HEK293 (cell line): ENCODE results near the gene ZNHIT1.

Source experiments
- HOXD13 ChIP-seq: sonication (generic); formaldehyde crosslinking; IDR thresholded peaks from 2 replicates; pipeline ENCODE4 v1.8.0; 2022; ENCODE audit warnings: missing genetic modification reagents, borderline replicate concordance
- KLF7 ChIP-seq: fragments of 450-650 bp; formaldehyde crosslinking; IDR thresholded peaks from 2 replicates; pipeline ENCODE4 v1.5.1; 2016; ENCODE audit warnings: missing biosample characterization, missing genetic modification characterization, borderline replicate concordance
- KLF8 ChIP-seq: fragments of 450-650 bp; formaldehyde crosslinking; IDR thresholded peaks from 2 replicates; pipeline ENCODE4 v1.5.1; 2016; ENCODE audit warnings: missing biosample characterization, missing genetic modification characterization
- KLF9 ChIP-seq: fragments of 450-650 bp; formaldehyde crosslinking; IDR thresholded peaks from 2 replicates; pipeline ENCODE4 v1.5.1; 2016; ENCODE audit warnings: missing biosample characterization, missing genetic modification characterization, low read depth
- MZF1 ChIP-seq: fragments of 450-650 bp; formaldehyde crosslinking; IDR thresholded peaks from 2 replicates; pipeline ENCODE4 v1.5.1; 2017; ENCODE audit warnings: missing biosample characterization, missing genetic modification characterization, borderline replicate concordance
- PRDM1 ChIP-seq: fragments of 450-650 bp; formaldehyde crosslinking; IDR thresholded peaks from 2 replicates; pipeline ENCODE4; 2016; ENCODE audit warnings: missing biosample characterization, missing genetic modification characterization
- SP2 ChIP-seq: fragments of 450-650 bp; formaldehyde crosslinking; IDR thresholded peaks from 2 replicates; pipeline ENCODE4 v1.5.1; 2016; ENCODE audit warnings: missing biosample characterization, missing genetic modification characterization
- SP3 ChIP-seq: fragments of 450-650 bp; formaldehyde crosslinking; IDR thresholded peaks from 2 replicates; pipeline ENCODE4 v1.5.1; 2016; ENCODE audit warnings: missing biosample characterization, missing genetic modification characterization
- ZBTB20 ChIP-seq: fragments of 450-650 bp; formaldehyde crosslinking; IDR thresholded peaks from 2 replicates; pipeline ENCODE4 v1.5.1; 2016; ENCODE audit warnings: missing biosample characterization, missing genetic modification characterization
- ZBTB7A ChIP-seq: fragments of 450-650 bp; formaldehyde crosslinking; IDR thresholded peaks from 2 replicates; pipeline ENCODE4 v1.5.1; 2016; ENCODE audit warnings: low read depth, missing biosample characterization, missing genetic modification characterization
- ZEB2 ChIP-seq: fragments of 450-650 bp; formaldehyde crosslinking; IDR thresholded peaks from 2 replicates; pipeline ENCODE4 v1.5.1; 2016; ENCODE audit warnings: missing biosample characterization, missing genetic modification characterization
- ZNF138 ChIP-seq: fragments of 450-650 bp; formaldehyde crosslinking; IDR thresholded peaks from 2 replicates; pipeline ENCODE4 v1.5.1; 2016; ENCODE audit warnings: missing biosample characterization, missing genetic modification characterization, borderline replicate concordance
- ZNF223 ChIP-seq: fragments of 450-650 bp; formaldehyde crosslinking; IDR thresholded peaks from 2 replicates; pipeline ENCODE4 v1.5.1; 2016; ENCODE audit warnings: missing biosample characterization, missing genetic modification characterization
- ZNF350 ChIP-seq: fragments of 450-650 bp; formaldehyde crosslinking; IDR thresholded peaks from 2 replicates; pipeline ENCODE4 v1.5.0; 2017; ENCODE audit warnings: missing biosample characterization, mild to moderate bottlenecking, missing genetic modification characterization
- ZNF366 ChIP-seq: fragments of 450-650 bp; formaldehyde crosslinking; conservative IDR thresholded peaks from 2 replicates; pipeline ENCODE4 v1.5.1; 2016; ENCODE audit warnings: missing biosample characterization, missing genetic modification characterization
- ZNF391 ChIP-seq: fragments of 450-650 bp; formaldehyde crosslinking; IDR thresholded peaks from 2 replicates; pipeline ENCODE4 v1.5.1; 2016; ENCODE audit warnings: low read depth, missing biosample characterization, missing genetic modification characterization, borderline replicate concordance
- ZNF521 ChIP-seq: fragments of 450-650 bp; formaldehyde crosslinking; IDR thresholded peaks from 2 replicates; pipeline ENCODE4 v1.5.1; 2017; ENCODE audit warnings: missing biosample characterization, mild to moderate bottlenecking, missing genetic modification characterization
- ZNF561 ChIP-seq: fragments of 450-650 bp; IDR thresholded peaks from 2 replicates; pipeline ENCODE4 v1.5.1; 2018; ENCODE audit warnings: missing biosample characterization, missing genetic modification characterization, borderline replicate concordance
- ZNF596 ChIP-seq: fragments of 450-650 bp; IDR thresholded peaks from 2 replicates; pipeline ENCODE4 v1.5.0; 2018; ENCODE audit warnings: missing biosample characterization, mild to moderate bottlenecking, missing genetic modification characterization, moderate library complexity
- ZNF600 ChIP-seq: fragments of 450-650 bp; formaldehyde crosslinking; IDR thresholded peaks from 2 replicates; pipeline ENCODE4 v1.5.1; 2016; ENCODE audit warnings: missing biosample characterization, missing genetic modification characterization
- ZNF626 ChIP-seq: fragments of 450-650 bp; sonication (Bioruptor Pico); formaldehyde crosslinking; IDR thresholded peaks from 2 replicates; pipeline ENCODE4 v1.5.1; 2018; ENCODE audit warnings: missing biosample characterization, missing genetic modification characterization, inconsistent platforms
- ZNF654 ChIP-seq: fragments of 450-650 bp; formaldehyde crosslinking; IDR thresholded peaks from 2 replicates; pipeline ENCODE4 v1.5.1; 2016; ENCODE audit warnings: low read depth, missing biosample characterization, missing genetic modification characterization
- ZNF707 ChIP-seq: fragments of 450-650 bp; formaldehyde crosslinking; IDR thresholded peaks from 2 replicates; pipeline ENCODE4 v1.5.1; 2016; ENCODE audit warnings: missing biosample characterization, missing genetic modification characterization
- ZNF76 ChIP-seq: fragments of 450-650 bp; formaldehyde crosslinking; IDR thresholded peaks from 2 replicates; pipeline ENCODE4; 2016; ENCODE audit warnings: low read depth, missing biosample characterization, missing genetic modification characterization, borderline replicate concordance
- ZNF785 ChIP-seq: fragments of 450-650 bp; formaldehyde crosslinking; IDR thresholded peaks from 2 replicates; pipeline ENCODE4 v1.5.1; 2016; ENCODE audit warnings: missing biosample characterization, missing genetic modification characterization
- TF ChIP-seq, protein P1 (sequence below): fragments of 450-650 bp; formaldehyde crosslinking; IDR thresholded peaks from 2 replicates; pipeline ENCODE4 v1.5.1; 2016; ENCODE audit warnings: missing biosample characterization, missing genetic modification characterization
- TF ChIP-seq, protein P2 (sequence below): fragments of 450-650 bp; formaldehyde crosslinking; IDR thresholded peaks from 2 replicates; pipeline ENCODE4 v1.5.1; 2016; ENCODE audit warnings: missing biosample characterization, missing genetic modification characterization
- TF ChIP-seq, protein P3 (sequence below): fragments of 450-650 bp; formaldehyde crosslinking; IDR thresholded peaks from 2 replicates; pipeline ENCODE4 v1.5.0; 2017; ENCODE audit warnings: missing biosample characterization, missing genetic modification characterization, borderline replicate concordance
- TF ChIP-seq, protein P4 (sequence below): fragments of 450-650 bp; formaldehyde crosslinking; IDR thresholded peaks from 2 replicates; pipeline ENCODE4 v1.5.1; 2017; ENCODE audit warnings: missing biosample characterization, missing genetic modification characterization
- TF ChIP-seq, protein P5 (sequence below): fragments of 450-650 bp; formaldehyde crosslinking; IDR thresholded peaks from 2 replicates; pipeline ENCODE4 v1.5.1; 2016; ENCODE audit warnings: missing biosample characterization, missing genetic modification characterization
- TF ChIP-seq, protein P6 (sequence below): fragments of 450-650 bp; formaldehyde crosslinking; optimal IDR thresholded peaks from 2 replicates; pipeline ENCODE3; 2016; ENCODE audit warnings: missing biosample characterization, mild to moderate bottlenecking, missing genetic modification characterization

Gene ZNHIT1

DNA sequence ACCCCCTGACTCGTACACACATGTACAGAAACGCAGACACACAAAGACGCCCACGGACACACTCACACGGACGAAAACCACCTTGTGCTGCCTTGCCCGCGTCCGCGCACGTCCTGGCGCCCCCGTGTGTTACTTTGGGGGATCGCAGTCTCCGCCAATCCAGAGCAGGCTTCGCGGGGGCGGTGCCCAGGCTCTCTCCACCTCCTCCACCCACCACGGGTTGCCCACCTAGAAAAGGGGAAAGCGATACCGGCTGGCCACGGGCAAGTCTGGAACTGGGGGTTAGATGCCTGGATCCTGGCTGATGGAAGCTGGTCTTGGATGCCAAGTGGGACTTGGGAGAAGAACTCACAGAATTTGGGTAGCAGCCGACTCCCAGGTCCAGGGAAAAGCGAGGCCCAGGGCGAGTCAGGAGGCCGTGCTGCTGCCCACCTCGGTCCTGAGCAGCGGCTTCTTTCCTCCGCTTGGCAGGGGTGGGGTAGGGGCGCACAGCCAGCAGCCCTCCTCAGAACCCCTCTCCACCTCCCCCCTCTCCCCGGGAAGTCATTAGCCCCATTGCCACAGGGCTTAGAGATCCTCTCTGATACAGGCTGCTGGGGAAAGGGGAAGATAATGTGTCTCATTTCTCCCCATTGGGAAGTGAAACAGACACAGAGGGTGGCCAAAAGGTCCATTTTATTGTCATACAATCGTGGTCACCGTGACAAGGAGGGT, 48.0 kb upstream of the ZNHIT1 start (continued):
- TF ChIP-seq, protein P1, sequence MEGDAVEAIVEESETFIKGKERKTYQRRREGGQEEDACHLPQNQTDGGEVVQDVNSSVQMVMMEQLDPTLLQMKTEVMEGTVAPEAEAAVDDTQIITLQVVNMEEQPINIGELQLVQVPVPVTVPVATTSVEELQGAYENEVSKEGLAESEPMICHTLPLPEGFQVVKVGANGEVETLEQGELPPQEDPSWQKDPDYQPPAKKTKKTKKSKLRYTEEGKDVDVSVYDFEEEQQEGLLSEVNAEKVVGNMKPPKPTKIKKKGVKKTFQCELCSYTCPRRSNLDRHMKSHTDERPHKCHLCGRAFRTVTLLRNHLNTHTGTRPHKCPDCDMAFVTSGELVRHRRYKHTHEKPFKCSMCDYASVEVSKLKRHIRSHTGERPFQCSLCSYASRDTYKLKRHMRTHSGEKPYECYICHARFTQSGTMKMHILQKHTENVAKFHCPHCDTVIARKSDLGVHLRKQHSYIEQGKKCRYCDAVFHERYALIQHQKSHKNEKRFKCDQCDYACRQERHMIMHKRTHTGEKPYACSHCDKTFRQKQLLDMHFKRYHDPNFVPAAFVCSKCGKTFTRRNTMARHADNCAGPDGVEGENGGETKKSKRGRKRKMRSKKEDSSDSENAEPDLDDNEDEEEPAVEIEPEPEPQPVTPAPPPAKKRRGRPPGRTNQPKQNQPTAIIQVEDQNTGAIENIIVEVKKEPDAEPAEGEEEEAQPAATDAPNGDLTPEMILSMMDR (tag by site-specific recombination) = peak; percentile 93
- TF ChIP-seq ZNF785 (tag by site-specific recombination) (no peak), ZNF654 (peak; percentile 51), ZNF223 (tag by site-specific recombination) (no peak), ZNF626 (no peak), SP3 (tag by site-specific recombination) (peak; percentile 37; the same call in 1 of the 2 replicates), ZBTB7A (tag by site-specific recombination) (no peak), KLF8 (tag by site-specific recombination) (peak; percentile 61; the same call in 1 of the 2 replicates), ZEB2 (tag by site-specific recombination) (peak; percentile 50), SP2 (tag by site-specific recombination) (peak; percentile 11; the same call in 1 of the 2 replicates), HOXD13 (CRISPR knock-in tag) (no peak), ZNF600 (tag by site-specific recombination) (peak; percentile 90), ZNF350 (tag by site-specific recombination) (no peak), ZNF707 (tag by site-specific recombination) (no peak), ZNF391 (peak; percentile 72; the same call in 1 of the 2 replicates), ZNF596 (tag by site-specific recombination) (no peak), ZBTB20 (no peak), PRDM1 (tag by site-specific recombination) (0 out of 2 replicates have a peak, but pooled peaks have one; percentile 19), ZNF138 (tag by site-specific recombination) (no peak), ZNF521 (no peak), ZNF76 (tag by site-specific recombination) (0 out of 2 replicates have a peak, but pooled peaks have one; percentile 24), ZNF366 (tag by site-specific recombination) (no peak), KLF7 (tag by site-specific recombination) (no peak), KLF9 (tag by site-specific recombination) (peak; percentile 31; the same call in 1 of the 2 replicates), MZF1 (tag by site-specific recombination) (no peak), ZNF561 (tag by site-specific recombination) (no peak)
- TF ChIP-seq, protein P2, sequence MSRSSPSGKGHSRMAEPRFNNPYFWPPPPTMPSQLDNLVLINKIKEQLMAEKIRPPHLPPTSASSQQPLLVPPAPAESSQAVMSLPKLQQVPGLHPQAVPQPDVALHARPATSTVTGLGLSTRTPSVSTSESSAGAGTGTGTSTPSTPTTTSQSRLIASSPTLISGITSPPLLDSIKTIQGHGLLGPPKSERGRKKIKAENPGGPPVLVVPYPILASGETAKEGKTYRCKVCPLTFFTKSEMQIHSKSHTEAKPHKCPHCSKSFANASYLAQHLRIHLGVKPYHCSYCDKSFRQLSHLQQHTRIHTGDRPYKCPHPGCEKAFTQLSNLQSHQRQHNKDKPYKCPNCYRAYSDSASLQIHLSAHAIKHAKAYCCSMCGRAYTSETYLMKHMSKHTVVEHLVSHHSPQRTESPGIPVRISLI (tag by site-specific recombination) = no peak
- TF ChIP-seq, protein P3, sequence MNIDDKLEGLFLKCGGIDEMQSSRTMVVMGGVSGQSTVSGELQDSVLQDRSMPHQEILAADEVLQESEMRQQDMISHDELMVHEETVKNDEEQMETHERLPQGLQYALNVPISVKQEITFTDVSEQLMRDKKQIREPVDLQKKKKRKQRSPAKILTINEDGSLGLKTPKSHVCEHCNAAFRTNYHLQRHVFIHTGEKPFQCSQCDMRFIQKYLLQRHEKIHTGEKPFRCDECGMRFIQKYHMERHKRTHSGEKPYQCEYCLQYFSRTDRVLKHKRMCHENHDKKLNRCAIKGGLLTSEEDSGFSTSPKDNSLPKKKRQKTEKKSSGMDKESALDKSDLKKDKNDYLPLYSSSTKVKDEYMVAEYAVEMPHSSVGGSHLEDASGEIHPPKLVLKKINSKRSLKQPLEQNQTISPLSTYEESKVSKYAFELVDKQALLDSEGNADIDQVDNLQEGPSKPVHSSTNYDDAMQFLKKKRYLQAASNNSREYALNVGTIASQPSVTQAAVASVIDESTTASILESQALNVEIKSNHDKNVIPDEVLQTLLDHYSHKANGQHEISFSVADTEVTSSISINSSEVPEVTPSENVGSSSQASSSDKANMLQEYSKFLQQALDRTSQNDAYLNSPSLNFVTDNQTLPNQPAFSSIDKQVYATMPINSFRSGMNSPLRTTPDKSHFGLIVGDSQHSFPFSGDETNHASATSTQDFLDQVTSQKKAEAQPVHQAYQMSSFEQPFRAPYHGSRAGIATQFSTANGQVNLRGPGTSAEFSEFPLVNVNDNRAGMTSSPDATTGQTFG (tag by site-specific recombination) = no peak
- TF ChIP-seq, protein P4, sequence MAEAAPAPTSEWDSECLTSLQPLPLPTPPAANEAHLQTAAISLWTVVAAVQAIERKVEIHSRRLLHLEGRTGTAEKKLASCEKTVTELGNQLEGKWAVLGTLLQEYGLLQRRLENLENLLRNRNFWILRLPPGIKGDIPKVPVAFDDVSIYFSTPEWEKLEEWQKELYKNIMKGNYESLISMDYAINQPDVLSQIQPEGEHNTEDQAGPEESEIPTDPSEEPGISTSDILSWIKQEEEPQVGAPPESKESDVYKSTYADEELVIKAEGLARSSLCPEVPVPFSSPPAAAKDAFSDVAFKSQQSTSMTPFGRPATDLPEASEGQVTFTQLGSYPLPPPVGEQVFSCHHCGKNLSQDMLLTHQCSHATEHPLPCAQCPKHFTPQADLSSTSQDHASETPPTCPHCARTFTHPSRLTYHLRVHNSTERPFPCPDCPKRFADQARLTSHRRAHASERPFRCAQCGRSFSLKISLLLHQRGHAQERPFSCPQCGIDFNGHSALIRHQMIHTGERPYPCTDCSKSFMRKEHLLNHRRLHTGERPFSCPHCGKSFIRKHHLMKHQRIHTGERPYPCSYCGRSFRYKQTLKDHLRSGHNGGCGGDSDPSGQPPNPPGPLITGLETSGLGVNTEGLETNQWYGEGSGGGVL (tag by site-specific recombination) = peak; percentile 56; the same call in 1 of the 2 replicates
- TF ChIP-seq, protein P5, sequence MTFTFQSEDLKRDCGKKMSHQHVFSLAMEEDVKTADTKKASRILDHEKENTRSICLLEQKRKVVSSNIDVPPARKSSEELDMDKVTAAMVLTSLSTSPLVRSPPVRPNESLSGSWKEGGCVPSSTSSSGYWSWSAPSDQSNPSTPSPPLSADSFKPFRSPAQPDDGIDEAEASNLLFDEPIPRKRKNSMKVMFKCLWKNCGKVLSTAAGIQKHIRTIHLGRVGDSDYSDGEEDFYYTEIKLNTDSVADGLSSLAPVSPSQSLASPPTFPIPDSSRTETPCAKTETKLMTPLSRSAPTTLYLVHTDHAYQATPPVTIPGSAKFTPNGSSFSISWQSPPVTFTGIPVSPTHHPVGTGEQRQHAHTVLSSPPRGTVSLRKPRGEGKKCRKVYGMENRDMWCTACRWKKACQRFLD (tag by site-specific recombination) = no peak
- TF ChIP-seq, protein P6, sequence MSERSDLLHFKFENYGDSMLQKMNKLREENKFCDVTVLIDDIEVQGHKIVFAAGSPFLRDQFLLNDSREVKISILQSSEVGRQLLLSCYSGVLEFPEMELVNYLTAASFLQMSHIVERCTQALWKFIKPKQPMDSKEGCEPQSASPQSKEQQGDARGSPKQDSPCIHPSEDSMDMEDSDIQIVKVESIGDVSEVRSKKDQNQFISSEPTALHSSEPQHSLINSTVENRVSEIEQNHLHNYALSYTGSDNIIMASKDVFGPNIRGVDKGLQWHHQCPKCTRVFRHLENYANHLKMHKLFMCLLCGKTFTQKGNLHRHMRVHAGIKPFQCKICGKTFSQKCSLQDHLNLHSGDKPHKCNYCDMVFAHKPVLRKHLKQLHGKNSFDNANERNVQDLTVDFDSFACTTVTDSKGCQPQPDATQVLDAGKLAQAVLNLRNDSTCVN (tag by site-specific recombination) = peak; percentile 74
